HUES48 (cell line): ENCODE results near the gene FERMT3.

Experiments
- H3K27ac ChIP-seq: one replicate; pipeline ENCODE4 v1.7.0; 2013; ENCODE audit warnings: low read depth, low read length, inconsistent platforms
- H3K27me3 ChIP-seq: 2 replicates; pipeline ENCODE4 v1.6.1; 2013; ENCODE audit warnings: mild to moderate bottlenecking, low read length; ENCODE audit not compliant: control insufficient read depth, insufficient read depth
- H3K36me3 ChIP-seq: 2 replicates; pipeline ENCODE4 v1.6.1; 2013; ENCODE audit warnings: low read length; ENCODE audit not compliant: control insufficient read depth, insufficient read depth
- H3K4me1 ChIP-seq: 2 replicates; pipeline ENCODE4 v1.6.1; 2013; ENCODE audit warnings: mild to moderate bottlenecking, low read length; ENCODE audit not compliant: control insufficient read depth, insufficient read depth
- H3K4me3 ChIP-seq: 2 replicates; pipeline ENCODE4 v1.5.1; 2013; ENCODE audit warnings: mild to moderate bottlenecking, low read depth, low read length
- H3K9ac ChIP-seq: 2 replicates; pipeline ENCODE4 v1.6.1; 2013; ENCODE audit warnings: mild to moderate bottlenecking, low read depth, low read length, moderate library complexity
- H3K9me3 ChIP-seq: 2 replicates; pipeline ENCODE4 v1.6.1; 2013; ENCODE audit warnings: low read length; ENCODE audit not compliant: control insufficient read depth, insufficient read depth

FERMT3 gene

GRCh38 chr11:64237484-64237951 is 31.0 kb downstream of the FERMT3 start:
- Histone ChIP-seq H3K27ac (no peak overlapping the region), H3K4me1 (peaks cover 9% of the 10 kb centered on the region)

GRCh38 chr11:64238076-64238475 is 31.6 kb downstream of the FERMT3 start:
- Histone ChIP-seq H3K4me1 (peaks cover 9% of the 10 kb centered on the region), H3K9ac (no peak overlapping the region), H3K9me3 (no peaks in the 10 kb centered on the region), H3K27ac (no peak overlapping the region), H3K4me3 (no peak overlapping the region), H3K36me3 (peaks cover 20% of the 10 kb centered on the region), H3K27me3 (no peaks in the 10 kb centered on the region)

More at GRCh38 chr11:64237484-64237951, 31.0 kb downstream of the FERMT3 start:
- Histone ChIP-seq H3K4me3 (no peak overlapping the region), H3K9me3 (no peaks in the 10 kb centered on the region), H3K9ac (no peak overlapping the region), H3K36me3 (peaks cover 19% of the 10 kb centered on the region), H3K27me3 (no peaks in the 10 kb centered on the region; the same call in 1 of the 2 replicates)

GRCh38 chr11:64238999-64239398 is 32.5 kb downstream of the FERMT3 start:
- no peaks in the 10 kb centered on the region for H3K9me3 ChIP-seq
- H3K36me3 ChIP-seq: peaks cover 29% of the 10 kb centered on the region
- no peak overlapping the region for H3K27ac ChIP-seq
- H3K4me3 ChIP-seq: no peak overlapping the region
- H3K27me3 ChIP-seq: no peaks in the 10 kb centered on the region
- peaks cover 4% of the 10 kb centered on the region for H3K4me1 ChIP-seq
- H3K9ac ChIP-seq: no peak overlapping the region

- Histone ChIP-seq H3K4me3 (peak overlapping the region; percentile 81), H3K27me3 (no peaks in the 10 kb centered on the region), H3K36me3 (peaks cover 34% of the 10 kb centered on the region), H3K9ac (0 out of 2 replicates have a peak overlapping the region, but pooled peaks have one; percentile 76), H3K4me1 (peaks cover 4% of the 10 kb centered on the region), H3K9me3 (no peaks in the 10 kb centered on the region), H3K27ac (peak overlapping the region; percentile 99)
These were observed 33.3 kb downstream of the FERMT3 start for GRCh38 chr11:64239662-64240434.

- Histone ChIP-seq H3K36me3 (peaks cover 35% of the 10 kb centered on the region), H3K4me3 (peak within 1 kb of the TSS; percentile 95), H3K4me1 (peaks cover 4% of the 10 kb centered on the region)
These were observed 34.1 kb downstream of the FERMT3 start, which contains the start of gene FKBP2 for GRCh38 chr11:64240435-64241240. Gene FKBP2 (plus strand): TSS chr11:64241095. CDS start chr11:64242388, 1,293 bp downstream.

GRCh38 chr11:64241241-64241490 is 34.6 kb downstream of the FERMT3 start:
- H3K9ac ChIP-seq: peak overlapping the region; percentile 81
- H3K9me3 ChIP-seq: no peaks in the 10 kb centered on the region
- peaks cover 35% of the 10 kb centered on the region for H3K36me3 ChIP-seq
- peaks cover 4% of the 10 kb centered on the region for H3K4me1 ChIP-seq
- H3K27ac ChIP-seq: peak overlapping the region; percentile 99
- H3K27me3 ChIP-seq: no peaks in the 10 kb centered on the region
- peak overlapping the region; percentile 95 for H3K4me3 ChIP-seq

More at GRCh38 chr11:64240435-64241240, 34.1 kb downstream of the FERMT3 start, which contains the start of gene FKBP2:
- peak within 1 kb of the TSS; percentile 82 for H3K9ac ChIP-seq
- H3K27me3 ChIP-seq: no peaks in the 10 kb centered on the region
- peak within 1 kb of the TSS; percentile 99 for H3K27ac ChIP-seq
- H3K9me3 ChIP-seq: no peaks in the 10 kb centered on the region

GRCh38 chr11:64241491-64242374 is 35.2 kb downstream of the FERMT3 start:
- no peaks in the 10 kb centered on the region for H3K9me3 ChIP-seq
- peak overlapping the region; percentile 82 for H3K9ac ChIP-seq
- peaks cover 35% of the 10 kb centered on the region for H3K36me3 ChIP-seq
- peaks cover 4% of the 10 kb centered on the region for H3K4me1 ChIP-seq
- H3K4me3 ChIP-seq: peak overlapping the region; percentile 95
- peak overlapping the region; percentile 90 for H3K27ac ChIP-seq
- no peaks in the 10 kb centered on the region for H3K27me3 ChIP-seq

GRCh38 chr11:64243236-64243854 is 36.8 kb downstream of the FERMT3 start:
- H3K4me1 ChIP-seq: peaks cover 12% of the 10 kb centered on the region
- peaks cover 25% of the 10 kb centered on the region for H3K36me3 ChIP-seq
- H3K9ac ChIP-seq: no peak overlapping the region
- no peaks in the 10 kb centered on the region for H3K9me3 ChIP-seq
- H3K27me3 ChIP-seq: no peaks in the 10 kb centered on the region
- H3K4me3 ChIP-seq: no peak overlapping the region; the same call in 1 of the 2 replicates
- H3K27ac ChIP-seq: no peak overlapping the region

- H3K4me1 ChIP-seq: peaks cover 20% of the 10 kb centered on the region
- H3K36me3 ChIP-seq: peaks cover 17% of the 10 kb centered on the region
- no peak overlapping the region for H3K27ac ChIP-seq
- H3K9ac ChIP-seq: no peak overlapping the region
- H3K27me3 ChIP-seq: no peaks in the 10 kb centered on the region
- H3K9me3 ChIP-seq: no peaks in the 10 kb centered on the region
- H3K4me3 ChIP-seq: no peak overlapping the region
These were observed 37.6 kb downstream of the FERMT3 start for GRCh38 chr11:64244107-64244506.

GRCh38 chr11:64244966-64245365 is 38.4 kb downstream of the FERMT3 start:
- Histone ChIP-seq H3K4me1 (peaks cover 26% of the 10 kb centered on the region), H3K9ac (no peak overlapping the region), H3K4me3 (peak overlapping the region; percentile 93; the same call in 1 of the 2 replicates), H3K9me3 (no peaks in the 10 kb centered on the region), H3K27ac (peak overlapping the region; percentile 86), H3K27me3 (no peaks in the 10 kb centered on the region), H3K36me3 (peaks cover 16% of the 10 kb centered on the region)
